Nephron progenitor cell (in vitro differentiated cells): Measurements from ENCODE around the gene CXADR.
"Not testable (repeated sequence)": the region's sequence is repeated elsewhere in the genome, so short reads cannot be mapped to it uniquely, and the experiment has no call there.

Source experiments
- DNase-seq: peaks from one replicate; pipeline ENCODE4 v3.0.0; 2021
- H3K27ac Mint-ChIP-seq: 2 replicates; pipeline ENCODE4 v1.8.0; 2021; ENCODE audit warnings: mild to moderate bottlenecking, moderate library complexity, mixed read lengths
- H3K27me3 Mint-ChIP-seq: 2 replicates; pipeline ENCODE4 v1.8.0; 2021; ENCODE audit warnings: mild to moderate bottlenecking, low read depth, mixed read lengths; ENCODE audit not compliant: poor library complexity
- H3K36me3 Mint-ChIP-seq: 2 replicates; pipeline ENCODE4 v1.8.0; 2021; ENCODE audit warnings: low read depth, mixed read lengths
- H3K4me1 Mint-ChIP-seq: 2 replicates; pipeline ENCODE4 v1.8.0; 2021; ENCODE audit warnings: mixed read lengths
- H3K4me3 Mint-ChIP-seq: 2 replicates; pipeline ENCODE4 v1.8.0; 2021; ENCODE audit warnings: mild to moderate bottlenecking, moderate library complexity, mixed read lengths
- H3K9me3 Mint-ChIP-seq: 2 replicates; pipeline ENCODE4 v1.8.0; 2021; ENCODE audit warnings: mild to moderate bottlenecking, moderate library complexity, mixed read lengths
- CTCF ChIP-seq: fragments of 200-600 bp; sonication (generic); IDR thresholded peaks from 2 replicates; pipeline ENCODE4 v1.5.0; 2021; ENCODE audit warnings: antibody characterized with exemption

CXADR gene

GRCh38 chr21:17482928-17483327, 29.9 kb upstream of the CXADR start:
- DNase-seq: no peak
- H3K4me1 Mint-ChIP-seq: peaks cover 3% of the 10 kb centered on the region
- no peak overlapping the region for H3K4me3 Mint-ChIP-seq
- no peak for TF ChIP-seq CTCF
- H3K27ac Mint-ChIP-seq: no peak overlapping the region
- peaks cover 4% of the 10 kb centered on the region for H3K27me3 Mint-ChIP-seq
- H3K9me3 Mint-ChIP-seq: no peaks in the 10 kb centered on the region
- H3K36me3 Mint-ChIP-seq: no peaks in the 10 kb centered on the region

- H3K27ac Mint-ChIP-seq: no peak overlapping the region
- H3K4me1 Mint-ChIP-seq: no peaks in the 10 kb centered on the region
- no peaks in the 10 kb centered on the region for H3K9me3 Mint-ChIP-seq
- H3K27me3 Mint-ChIP-seq: peaks cover 4% of the 10 kb centered on the region
- DNase-seq: no peak
- TF ChIP-seq CTCF: no peak
- no peak overlapping the region for H3K4me3 Mint-ChIP-seq
- no peaks in the 10 kb centered on the region for H3K36me3 Mint-ChIP-seq
Measured at GRCh38 chr21:17488620-17489019, 24.2 kb upstream of the CXADR start.

GRCh38 chr21:17489565-17489964, 23.3 kb upstream of the CXADR start:
- H3K27ac Mint-ChIP-seq, H3K4me3 Mint-ChIP-seq, DNase-seq, H3K4me1 Mint-ChIP-seq, H3K9me3 Mint-ChIP-seq, H3K36me3 Mint-ChIP-seq, H3K27me3 Mint-ChIP-seq: not testable (repeated sequence)

GRCh38 chr21:17491716-17492414, 21.0 kb upstream of the CXADR start:
- Mint-ChIP-seq H3K9me3 (no peaks in the 10 kb centered on the region), H3K4me1 (no peaks in the 10 kb centered on the region), H3K27ac (no peak overlapping the region), H3K4me3 (no peak overlapping the region), H3K27me3 (peaks cover 4% of the 10 kb centered on the region), H3K36me3 (no peaks in the 10 kb centered on the region)
- no peak for DNase-seq
- TF ChIP-seq CTCF: no peak

GRCh38 chr21:17492415-17493168, 20.3 kb upstream of the CXADR start:
- no peaks in the 10 kb centered on the region for H3K36me3 Mint-ChIP-seq
- no peaks in the 10 kb centered on the region for H3K9me3 Mint-ChIP-seq
- H3K27me3 Mint-ChIP-seq: no peaks in the 10 kb centered on the region
- no peak for TF ChIP-seq CTCF
- DNase-seq: no peak
- H3K27ac Mint-ChIP-seq: no peak overlapping the region
- no peaks in the 10 kb centered on the region for H3K4me1 Mint-ChIP-seq
- no peak overlapping the region for H3K4me3 Mint-ChIP-seq

GRCh38 chr21:17494051-17494450, 18.8 kb upstream of the CXADR start:
- Mint-ChIP-seq H3K36me3 (no peaks in the 10 kb centered on the region), H3K27ac (no peak overlapping the region), H3K4me1 (no peaks in the 10 kb centered on the region), H3K4me3 (no peak overlapping the region), H3K9me3 (no peaks in the 10 kb centered on the region), H3K27me3 (no peaks in the 10 kb centered on the region)
- no peak for DNase-seq
- TF ChIP-seq CTCF: no peak
